Mononuclear cell (primary cell): Measurements from ENCODE around the gene SH3D19. TPM values are rescaled to one million over a fixed set of nuclear protein-coding genes. Genes with fewer than 3 reads are reported as not detected.
"Not testable (repeated sequence)": the region's sequence is repeated elsewhere in the genome, so short reads cannot be mapped to it uniquely, and the experiment has no call there.

Source experiments
- H3K27me3 ChIP-seq: 2 replicates; pipeline ENCODE4 v1.6.0; 2011; ENCODE audit warnings: low read length, control low read depth; ENCODE audit not compliant: insufficient read depth
- H3K4me1 ChIP-seq: 2 replicates; pipeline ENCODE4 v1.5.1; 2011; ENCODE audit warnings: mild to moderate bottlenecking, low read length, control low read depth; ENCODE audit not compliant: insufficient read depth
- H3K4me3 ChIP-seq: 2 replicates; pipeline ENCODE4 v1.5.1; 2011; ENCODE audit warnings: mild to moderate bottlenecking, low read length, moderate library complexity
- H3K9me3 ChIP-seq: 2 replicates; pipeline ENCODE4 v1.5.1; 2011; ENCODE audit warnings: low read depth, mild to moderate bottlenecking, control low read depth, low read length
- total RNA-seq: library from RNA; depleted of rRNA; stranded (reverse); fragments of >200 nt; gene quantifications from one replicate; pipeline ENCODE4 v1.2.3, GENCODE V29; 2012

SH3D19 gene
- total RNA-seq, 1 donor: not detected

- not testable (repeated sequence) for H3K4me3 ChIP-seq, H3K27me3 ChIP-seq, H3K4me1 ChIP-seq, H3K9me3 ChIP-seq
Observed at GRCh38 chr4:151077978-151078377, 247.4 kb downstream of the SH3D19 start.

DNA sequence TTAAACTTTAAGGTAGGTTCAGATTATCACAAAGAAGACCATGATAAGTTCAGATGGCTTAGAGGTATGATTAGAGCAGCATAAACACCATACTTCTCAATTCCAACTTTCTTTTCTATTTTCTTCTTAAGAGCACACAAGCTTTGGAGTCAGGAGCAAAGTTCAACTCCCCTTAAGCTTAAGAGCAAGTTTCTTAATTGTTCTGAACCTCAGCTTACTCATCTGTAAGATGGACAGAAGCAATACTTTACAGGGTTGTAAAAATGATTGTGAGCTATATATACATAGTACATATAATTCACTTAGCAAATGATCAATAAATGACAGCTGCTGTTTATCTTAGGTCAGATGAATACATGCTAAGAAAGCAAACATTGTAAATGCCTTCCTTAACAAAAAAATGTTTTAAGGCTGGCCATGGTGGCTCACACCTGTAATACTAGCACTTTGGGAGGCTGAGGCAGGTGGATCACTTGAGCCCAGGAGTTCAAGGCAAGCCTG lies 250.9 kb downstream of the SH3D19 start:
- H3K9me3 ChIP-seq: no peaks in the 10 kb centered on the region
- H3K27me3 ChIP-seq: no peaks in the 10 kb centered on the region
- H3K4me3 ChIP-seq: no peak overlapping the region
- no peaks in the 10 kb centered on the region for H3K4me1 ChIP-seq

Other genes with a start within 250 kb of the SH3D19 start
- 5,717 TPM for gene RPS3A, start 226.0 kb downstream of the SH3D19 start, total RNA-seq
- not detected for gene PRSS48, start 48.4 kb downstream of the SH3D19 start, total RNA-seq
- 2.8 TPM for gene FHIP1A, start 83.6 kb upstream of the SH3D19 start, total RNA-seq